ELR (cell line): Measurements from ENCODE around the gene ETV5.
"Not testable (repeated sequence)": the region's sequence is repeated elsewhere in the genome, so short reads cannot be mapped to it uniquely, and the experiment has no call there.

Experiments
- DNase-seq: peaks from one replicate; pipeline ENCODE4 v3.0.0-alpha.2; 2015; ENCODE audit warnings: low read depth

The ETV5 gene

GRCh38 chr3:186022931-186023330 is 86.0 kb downstream of the ETV5 start:
- no peak for DNase-seq

GRCh38 chr3:186021673-186022362 is 87.1 kb downstream of the ETV5 start:
- DNase-seq = peak; percentile 92

- not testable (repeated sequence) for DNase-seq
Measured at GRCh38 chr3:186021250-186021649, 87.6 kb downstream of the ETV5 start.

- not testable (repeated sequence) for DNase-seq
Measured at GRCh38 chr3:186019288-186019687, 89.6 kb downstream of the ETV5 start.

DNA sequence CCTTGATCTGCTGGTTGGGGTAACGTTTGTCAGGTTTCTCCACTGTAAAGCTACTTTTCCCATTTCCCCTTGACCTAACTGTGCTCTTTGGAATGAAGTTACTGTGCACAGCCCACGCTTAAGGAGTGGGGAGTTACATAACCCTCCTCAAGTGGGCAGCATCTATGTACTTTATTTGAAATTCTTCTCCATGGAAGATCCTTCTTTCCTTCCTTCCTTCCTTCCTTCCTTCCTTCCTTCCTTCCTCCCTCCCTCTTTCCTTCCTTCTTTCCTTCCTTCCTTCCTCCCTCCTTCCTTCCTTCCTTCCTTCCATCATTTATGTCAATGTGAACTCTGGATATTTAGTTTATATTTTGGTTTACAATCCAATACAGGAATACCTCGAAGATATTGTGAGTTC is 94.0 kb downstream of the ETV5 start:
- DNase-seq = no peak

- no peak for DNase-seq
Measured at GRCh38 chr3:186013312-186013711, 95.6 kb downstream of the ETV5 start.

GRCh38 chr3:186012137-186012536 is 96.8 kb downstream of the ETV5 start:
- no peak for DNase-seq

GRCh38 chr3:186004671-186005070 is 104.2 kb downstream of the ETV5 start:
- no peak for DNase-seq

DNA sequence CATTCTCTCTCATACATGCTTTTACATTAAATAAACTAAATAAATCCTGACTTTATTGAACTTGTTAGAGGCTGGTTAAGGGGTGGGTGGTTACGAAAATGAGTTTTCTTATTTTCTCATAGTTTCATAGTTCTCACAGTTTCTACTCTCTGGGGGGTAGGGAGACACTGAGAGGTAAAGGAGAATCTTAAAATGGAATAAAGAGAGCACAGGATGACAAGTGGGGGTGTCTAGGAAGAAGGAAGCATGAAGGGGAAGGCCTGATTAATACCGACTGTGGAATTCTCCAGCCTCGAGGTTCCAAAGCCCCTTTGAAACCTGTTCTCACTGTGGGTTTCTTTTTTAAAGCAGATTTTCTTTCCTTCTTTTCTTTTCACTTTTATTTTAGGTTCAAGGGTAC is 104.7 kb downstream of the ETV5 start:
- DNase-seq = no peak

DNA sequence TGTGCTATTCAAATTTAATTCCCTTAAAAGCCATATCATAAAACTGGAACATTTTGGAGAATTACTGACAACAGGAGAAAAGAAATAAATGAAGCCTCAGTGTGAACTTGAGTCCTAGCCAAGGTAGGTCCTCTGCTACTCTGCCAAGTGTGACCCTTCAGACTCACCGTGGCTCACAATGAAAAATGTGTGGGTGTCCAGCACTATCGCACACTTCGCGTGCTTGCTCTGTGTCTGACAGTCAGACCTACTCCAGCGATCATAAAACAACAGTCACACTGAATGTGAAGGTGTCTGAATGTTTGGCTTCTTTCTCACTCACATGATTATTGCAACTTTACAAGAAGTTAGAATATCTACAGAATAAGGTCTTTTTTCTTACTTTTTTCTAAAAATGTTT is 105.3 kb downstream of the ETV5 start:
- DNase-seq = no peak

DNA sequence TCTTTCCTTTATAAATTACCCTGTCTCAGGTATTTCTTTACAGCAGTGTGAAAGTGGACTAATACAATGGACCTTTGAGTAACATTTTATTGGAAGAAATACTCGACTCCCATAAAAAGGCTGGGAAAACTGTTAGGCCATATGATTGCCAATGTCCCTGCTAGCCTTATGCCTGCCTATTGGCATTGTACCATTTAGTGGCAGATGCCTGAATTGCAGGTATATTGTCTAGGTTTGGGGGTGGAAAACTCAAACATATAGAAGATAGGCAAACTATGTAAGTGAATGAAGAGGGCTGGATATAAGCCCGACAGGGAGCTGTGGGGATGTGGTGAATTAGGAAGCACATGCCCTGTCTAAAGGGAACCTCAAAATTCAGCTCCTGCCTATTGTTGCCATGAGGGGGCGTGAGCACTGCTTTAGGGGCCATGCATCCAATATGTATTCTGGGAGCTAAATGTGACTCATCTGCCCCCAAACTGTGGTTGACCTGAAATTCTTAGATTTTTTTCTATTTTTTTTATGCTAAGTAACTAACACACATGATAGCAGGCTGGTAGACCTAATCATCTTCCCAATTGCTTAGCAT is 105.9 kb downstream of the ETV5 start:
- DNase-seq = peak; percentile 66

DNA sequence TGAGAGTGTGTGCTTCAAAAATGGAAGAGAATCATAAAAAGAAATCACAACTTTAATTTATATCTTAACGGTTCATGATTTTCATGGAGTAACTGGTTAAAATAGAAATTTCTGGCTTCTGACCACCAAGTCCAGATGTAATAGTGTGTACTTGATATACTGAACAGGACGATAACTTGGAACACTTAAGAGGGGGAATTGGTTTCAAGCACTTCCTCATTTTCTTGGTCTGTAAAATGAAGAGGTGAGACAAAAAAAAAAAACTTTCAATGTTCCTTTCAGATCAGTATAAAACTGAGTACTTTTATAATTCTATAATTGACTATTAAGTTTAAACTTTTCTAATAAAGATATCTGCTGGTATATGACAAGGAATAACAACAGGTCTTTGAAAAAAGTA is 107.0 kb downstream of the ETV5 start:
- no peak for DNase-seq

DNA sequence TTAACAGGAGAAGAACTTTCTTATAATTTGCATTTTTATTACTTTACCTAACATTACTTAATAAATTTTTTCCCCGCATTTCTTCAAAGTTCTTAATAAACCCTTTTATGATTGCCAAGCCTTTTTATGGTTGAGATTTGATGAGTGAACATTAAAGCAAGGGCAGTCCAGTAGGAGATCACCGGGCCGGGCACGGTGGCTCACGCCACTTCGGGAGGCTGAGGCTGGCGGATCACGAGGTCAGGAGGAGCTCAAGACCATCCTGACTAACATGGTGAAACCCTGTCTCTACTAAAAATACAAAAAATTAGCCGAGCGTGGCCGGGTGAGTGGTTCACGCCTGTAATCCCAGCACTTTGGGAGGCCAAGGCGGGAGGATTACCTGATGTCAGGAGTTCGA is 109.7 kb downstream of the ETV5 start:
- DNase-seq = no peak

DNA sequence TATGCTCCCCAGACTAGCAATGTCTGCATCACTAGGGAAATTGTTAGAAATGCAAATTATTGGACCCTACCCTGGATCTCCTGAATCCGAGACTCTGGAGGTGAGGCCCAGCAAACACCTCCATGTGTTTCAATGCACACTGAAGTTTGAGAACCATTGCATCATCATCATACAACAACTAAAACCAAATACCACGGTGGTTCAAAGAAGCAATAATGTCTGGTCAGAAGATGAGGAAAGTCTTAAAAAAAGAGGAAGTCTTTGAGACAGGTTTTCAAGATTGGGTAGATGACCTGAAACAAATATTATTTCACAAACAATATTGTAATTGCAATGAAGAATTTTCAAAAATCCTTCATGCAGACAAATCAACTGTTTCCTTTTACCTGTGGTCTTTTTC is 110.8 kb downstream of the ETV5 start:
- DNase-seq = no peak

GRCh38 chr3:185997130-185997529 is 111.8 kb downstream of the ETV5 start:
- DNase-seq = no peak
